A549 (cell line): ENCODE data around the gene APLN.

Experiments used
- CEBPB ChIP-seq, 2 experiments: fragments of >200 bp in 1 of 2; sonication (Bioruptor Twin) in 1 of 2; formaldehyde crosslinking in 1 of 2; IDR thresholded peaks; 2 replicates each; pipeline ENCODE4 v1.6.1; 2012 to 2016
- CTCF ChIP-seq: fragments of >200 bp; sonication (Bioruptor Twin); formaldehyde crosslinking; IDR thresholded peaks from 3 replicates; pipeline ENCODE4 v1.5.1; 2016
- HDAC2 ChIP-seq: fragments of 200-600 bp; sonication (generic); IDR thresholded peaks from 2 replicates; pipeline ENCODE4 v1.6.1; 2016
- KDM5A ChIP-seq: fragments of 200-600 bp; sonication (generic); IDR thresholded peaks from 2 replicates; pipeline ENCODE4 v1.6.1; 2016; ENCODE audit warnings: antibody characterized with exemption, mild to moderate bottlenecking
- MAX ChIP-seq: IDR thresholded peaks from 2 replicates; pipeline ENCODE4 v1.6.1; 2012
- POLR2A ChIP-seq: IDR thresholded peaks from 2 replicates; pipeline ENCODE4 v1.6.1; 2012; ENCODE audit warnings: mild to moderate bottlenecking, low read length
- REST ChIP-seq: fragments of 200-600 bp; sonication (generic); IDR thresholded peaks from 2 replicates; pipeline ENCODE4 v1.6.1; 2016; ENCODE audit warnings: antibody characterized with exemption, mild to moderate bottlenecking, moderate library complexity
- RNF2 ChIP-seq: fragments of 200-600 bp; sonication (generic); IDR thresholded peaks from 2 replicates; pipeline ENCODE4 v1.6.1; 2016; ENCODE audit warnings: low read depth, mild to moderate bottlenecking, antibody characterized with exemption, moderate library complexity, borderline replicate concordance
- SREBF2 ChIP-seq: fragments of 450-650 bp; IDR thresholded peaks from 2 replicates; pipeline ENCODE4 v1.6.1; 2014; ENCODE audit warnings: mild to moderate bottlenecking, moderate library complexity
- USF2 ChIP-seq: fragments of 450-650 bp; IDR thresholded peaks from 2 replicates; pipeline ENCODE4 v1.6.1; 2014; ENCODE audit warnings: antibody characterized with exemption
- ZFP36 ChIP-seq: fragments of 450-650 bp; IDR thresholded peaks from 2 replicates; pipeline ENCODE4 v1.6.1; 2014; ENCODE audit warnings: borderline replicate concordance; ENCODE audit not compliant: partially characterized antibody

GRCh38 chrX:129597905-129598304 is 56.9 kb downstream of the APLN start:
- TF ChIP-seq KDM5A (no peak), CTCF (no peak), RNF2 (no peak), POLR2A (no peak), CEBPB (IDR thresholded peaks at IDR 0.05) (no peak), SREBF2 (no peak), ZFP36 (no peak), MAX (no peak), REST (no peak), USF2 (no peak), HDAC2 (no peak)
